RCC 7860 (cell line): ENCODE measurements around the gene PGGHG.
A peak's percentile ranks its signal among the peaks of the same experiment; 100 is the strongest.
"Not testable (repeated sequence)": the region's sequence is repeated elsewhere in the genome, so short reads cannot be mapped to it uniquely, and the experiment has no call there.

Experiments
- DNase-seq: peaks from one replicate; pipeline ENCODE4 v3.0.0-alpha.2; 2015; ENCODE audit warnings: low spot score
- FAIRE-seq: peaks from 2 replicates; lab custom pipeline; 2012; peaks lifted over from hg19 to GRCh38; lab: Jason Lieb, UNC

PGGHG gene

GRCh38 chr11:296171-297050 lies 7.5 kb downstream of the PGGHG start:
- FAIRE-seq: no peak
- DNase-seq: no peak

- FAIRE-seq (no peak), DNase-seq (no peak)
Observed at GRCh38 chr11:297051-297585, 8.2 kb downstream of the PGGHG start.

GRCh38 chr11:297586-298405 lies 8.9 kb downstream of the PGGHG start:
- DNase-seq (no peak), FAIRE-seq (no peak)

- FAIRE-seq (no peak), DNase-seq (no peak)
Observed at GRCh38 chr11:298406-299065, 9.6 kb downstream of the PGGHG start.

GRCh38 chr11:299081-299891 lies 10.4 kb downstream of the PGGHG start, which contains the start of gene IFITM5:
Gene IFITM5 (minus strand): TSS chr11:299526. CDS start chr11:299490, 36 bp downstream.
- FAIRE-seq (no peak), DNase-seq (no peak)

GRCh38 chr11:299951-300735 lies 11.2 kb downstream of the PGGHG start:
- FAIRE-seq: no peak

GRCh38 chr11:303363-303762 lies 14.4 kb downstream of the PGGHG start:
- DNase-seq (no peak), FAIRE-seq (no peak)

More at GRCh38 chr11:299951-300735, 11.2 kb downstream of the PGGHG start:
- DNase-seq: no peak

- FAIRE-seq (no peak), DNase-seq (no peak)
Observed at GRCh38 chr11:304061-304506, 15.2 kb downstream of the PGGHG start.

GRCh38 chr11:304915-305843 lies 16.3 kb downstream of the PGGHG start:
- FAIRE-seq: peak; percentile 31
- peak; percentile 5 for DNase-seq

GRCh38 chr11:305844-306211 lies 16.9 kb downstream of the PGGHG start:
- no peak for FAIRE-seq
- DNase-seq: no peak

- no peak for DNase-seq
Observed at GRCh38 chr11:306645-307371, 17.9 kb downstream of the PGGHG start.

GRCh38 chr11:307766-308708 lies 19.1 kb downstream of the PGGHG start, which contains the start of gene IFITM2:
Gene IFITM2 (plus strand): TSS chr11:307816. CDS start chr11:308193, 377 bp downstream.
- FAIRE-seq: not testable (repeated sequence)
- DNase-seq: peak; percentile 21

More at GRCh38 chr11:306645-307371, 17.9 kb downstream of the PGGHG start:
- FAIRE-seq: no peak

- not testable (repeated sequence) for FAIRE-seq
Observed at GRCh38 chr11:308740-309665, 20.1 kb downstream of the PGGHG start.

GRCh38 chr11:309979-310572 lies 21.1 kb downstream of the PGGHG start:
- not testable (repeated sequence) for DNase-seq, FAIRE-seq

More at GRCh38 chr11:308740-309665, 20.1 kb downstream of the PGGHG start:
- not testable (repeated sequence) for DNase-seq
